ENCODE measurements around the gene HACD2.

- no peak for TF ChIP-seq CTCF (IDR thresholded peaks at IDR 0.05; ENCODE audit: insufficient read depth, low read depth, low read length)
- TF ChIP-seq EZH2 (IDR thresholded peaks at IDR 0.05; ENCODE audit: insufficient read depth, low read length): no peak
Observed at GRCh38 chr3:123568875-123569274, 16.0 kb downstream of the HACD2 start.
